CD4-positive, alpha-beta T cell (primary cell): ENCODE results near the gene SMYD3. TPM values are rescaled to one million over a fixed set of nuclear protein-coding genes. Genes with fewer than 3 reads are reported as not detected.

Experiments
- ATAC-seq: fragments of 200-7000 bp; cut with Tn5 transposase; one replicate; pipeline ENCODE4 v1.10.0; 2022; ENCODE audit warnings: mild to moderate bottlenecking; ENCODE audit not compliant: poor library complexity
- CTCF ChIA-PET: fragments of 350-600 bp; sonication (Branson Sonifier 250); formaldehyde crosslinking; loops from one replicate; lab custom pipeline; 2021; ENCODE audit warnings: antibody characterized with exemption, inconsistent platforms; lab: Charles Lee
- POLR2A ChIA-PET: fragments of 350-600 bp; sonication (Branson Sonifier 250); formaldehyde crosslinking; loops from one replicate; lab custom pipeline; 2021; ENCODE audit warnings: antibody characterized with exemption, inconsistent platforms; lab: Charles Lee
- DNase-seq, 14 experiments: peaks; one replicate each; pipeline ENCODE4 v3.0.0-alpha.2; 2013 to 2020; ENCODE audit warnings: mixed read lengths in 2 of 14
- H3K27ac ChIP-seq, 2 donors: one replicate each; pipeline versions ENCODE4 v1.5.1 to v1.7.0; 2013; ENCODE audit warnings: low read length in 2 of 2, low read depth in 1 of 2, mild to moderate bottlenecking in 1 of 2
- H3K27me3 ChIP-seq, 2 experiments: 1 replicate in 1 of 2; 2 replicates in 1 of 2; pipeline versions ENCODE4 v1.6.1 to v1.7.0; 2013; ENCODE audit warnings: low read length in 2 of 2, control low read depth in 1 of 2, mild to moderate bottlenecking in 1 of 2, moderate library complexity in 1 of 2; ENCODE audit not compliant: insufficient read depth in 2 of 2, control insufficient read depth in 1 of 2
- H3K36me3 ChIP-seq: one replicate; pipeline ENCODE4 v1.6.1; 2013; ENCODE audit warnings: low read length, control low read depth; ENCODE audit not compliant: insufficient read depth
- H3K4me1 ChIP-seq: one replicate; pipeline ENCODE4 v1.6.1; 2013; ENCODE audit warnings: low read length, control low read depth; ENCODE audit not compliant: insufficient read depth
- H3K4me3 ChIP-seq: one replicate; pipeline ENCODE4 v1.5.1; 2013; ENCODE audit warnings: mild to moderate bottlenecking, low read length, moderate library complexity
- H3K9me3 ChIP-seq, 2 experiments: 1 replicate in 1 of 2; 2 replicates in 1 of 2; pipeline versions ENCODE4 v1.6.1 to v1.7.0; 2013; ENCODE audit warnings: low read length in 2 of 2, mild to moderate bottlenecking in 2 of 2, control low read depth in 1 of 2, moderate library complexity in 1 of 2; ENCODE audit not compliant: control insufficient read depth in 1 of 2, insufficient read depth in 1 of 2
- H3K27ac Mint-ChIP-seq: one replicate; pipeline ENCODE4 v1.8.0; 2020; ENCODE audit warnings: mixed read lengths
- H3K27me3 Mint-ChIP-seq: one replicate; pipeline ENCODE4 v1.8.0; 2021; ENCODE audit warnings: mixed read lengths
- H3K36me3 Mint-ChIP-seq: one replicate; pipeline ENCODE4 v1.8.0; 2021; ENCODE audit warnings: low read depth, mixed read lengths
- H3K4me1 Mint-ChIP-seq: one replicate; pipeline ENCODE4 v1.8.0; 2021; ENCODE audit warnings: low read depth, mixed read lengths
- H3K4me3 Mint-ChIP-seq: one replicate; pipeline ENCODE4 v1.8.0; 2020; ENCODE audit warnings: mild to moderate bottlenecking, mixed read lengths
- H3K9me3 Mint-ChIP-seq: one replicate; pipeline ENCODE4 v1.8.0; 2020; ENCODE audit warnings: mixed read lengths
- intact Hi-C, 2 experiments: fragments of 100-400 bp; cut with DNase I in 1 of 2; cut with micrococcal nuclease in 1 of 2; formaldehyde crosslinking; loops; one replicate each; pipeline versions ENCODE4 v1.15.1 to v1.9.0; 2023 to 2025; cut with DNase I, micrococcal nuclease
- total RNA-seq, 174 experiments: library from RNA in 2 of 174; stranded (reverse) in 2 of 174; gene quantifications; one replicate each; pipeline ENCODE4 v1.2.3 and lab custom pipeline; 2021 to 2026
- TF ChIP-seq, protein P1 (sequence below): fragments of 200-600 bp; IDR thresholded peaks from one replicate; pipeline ENCODE4 v1.8.0; 2022; ENCODE audit warnings: antibody characterized with exemption, mild to moderate bottlenecking

SMYD3 gene
- total RNA-seq, 2 experiments from 2014 or later = 18.8 to 19.6 TPM

DNA sequence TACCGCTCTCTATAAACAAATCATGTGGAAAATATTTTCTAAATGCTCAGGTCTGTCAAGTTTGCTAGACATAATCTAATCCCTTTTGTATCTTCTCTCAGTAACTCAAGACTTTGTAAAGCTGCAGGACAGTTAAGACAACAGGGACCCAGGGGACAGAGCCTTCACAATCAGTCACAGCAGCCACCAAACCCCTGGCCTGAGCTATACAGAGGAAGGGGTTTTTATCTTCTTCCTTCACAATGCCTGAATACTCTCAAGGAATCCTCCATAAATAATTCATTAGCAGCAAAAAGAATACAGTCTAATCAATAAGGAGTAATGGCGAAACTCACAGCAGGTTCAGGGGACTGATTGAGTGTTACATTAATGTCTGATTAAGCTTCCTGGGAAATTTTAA is 368.3 kb downstream of the SMYD3 start:
- POLR2A ChIA-PET = no interaction called here
- CTCF ChIA-PET = interaction anchor here (1.3 kb wide), 1 partner anchor 12 kb away, joined by 3 read pairs; no protein-coding TSS in a partner anchor
- TF ChIP-seq, protein P1, sequence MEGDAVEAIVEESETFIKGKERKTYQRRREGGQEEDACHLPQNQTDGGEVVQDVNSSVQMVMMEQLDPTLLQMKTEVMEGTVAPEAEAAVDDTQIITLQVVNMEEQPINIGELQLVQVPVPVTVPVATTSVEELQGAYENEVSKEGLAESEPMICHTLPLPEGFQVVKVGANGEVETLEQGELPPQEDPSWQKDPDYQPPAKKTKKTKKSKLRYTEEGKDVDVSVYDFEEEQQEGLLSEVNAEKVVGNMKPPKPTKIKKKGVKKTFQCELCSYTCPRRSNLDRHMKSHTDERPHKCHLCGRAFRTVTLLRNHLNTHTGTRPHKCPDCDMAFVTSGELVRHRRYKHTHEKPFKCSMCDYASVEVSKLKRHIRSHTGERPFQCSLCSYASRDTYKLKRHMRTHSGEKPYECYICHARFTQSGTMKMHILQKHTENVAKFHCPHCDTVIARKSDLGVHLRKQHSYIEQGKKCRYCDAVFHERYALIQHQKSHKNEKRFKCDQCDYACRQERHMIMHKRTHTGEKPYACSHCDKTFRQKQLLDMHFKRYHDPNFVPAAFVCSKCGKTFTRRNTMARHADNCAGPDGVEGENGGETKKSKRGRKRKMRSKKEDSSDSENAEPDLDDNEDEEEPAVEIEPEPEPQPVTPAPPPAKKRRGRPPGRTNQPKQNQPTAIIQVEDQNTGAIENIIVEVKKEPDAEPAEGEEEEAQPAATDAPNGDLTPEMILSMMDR = no peak
- H3K27ac Mint-ChIP-seq = no peak overlapping the region
- H3K4me3 Mint-ChIP-seq = no peak overlapping the region
- Histone ChIP-seq H3K4me3 (no peak overlapping the region), H3K4me1 (no peaks in the 10 kb centered on the region), H3K27ac (no peak overlapping the region), H3K36me3 (no peaks in the 10 kb centered on the region), H3K27me3 (no peaks in the 10 kb centered on the region), H3K9me3 (no peaks in the 10 kb centered on the region)
- no peaks in the 10 kb centered on the region for H3K4me1 Mint-ChIP-seq
- no peak for DNase-seq
- no peaks in the 10 kb centered on the region for H3K9me3 Mint-ChIP-seq
- H3K27me3 Mint-ChIP-seq = no peaks in the 10 kb centered on the region
- intact Hi-C loops = no loop called here
- no peak for ATAC-seq
- H3K36me3 Mint-ChIP-seq = no peaks in the 10 kb centered on the region

DNA sequence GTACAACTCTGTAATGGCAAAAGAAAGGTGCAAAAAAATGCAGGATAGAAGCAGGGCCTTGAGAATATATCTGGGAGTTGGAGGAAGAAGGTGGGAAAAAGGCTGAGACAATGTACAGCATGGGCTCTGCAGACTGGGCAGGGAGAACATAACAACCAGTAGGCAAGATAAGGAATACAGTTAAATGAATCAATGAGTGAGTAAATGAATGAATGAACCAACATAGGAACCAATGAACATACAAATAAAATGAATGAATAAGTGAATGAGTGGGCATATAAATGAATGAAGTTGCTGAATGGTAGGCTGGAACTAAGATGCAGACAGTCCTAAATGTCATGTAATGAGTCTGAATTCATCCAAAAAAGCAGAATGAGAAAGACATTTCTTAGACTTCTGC is 370.6 kb downstream of the SMYD3 start:
- Mint-ChIP-seq H3K27me3 (no peaks in the 10 kb centered on the region), H3K27ac (no peak overlapping the region), H3K4me3 (no peak overlapping the region), H3K36me3 (no peaks in the 10 kb centered on the region), H3K4me1 (no peaks in the 10 kb centered on the region), H3K9me3 (no peaks in the 10 kb centered on the region)
- DNase-seq = no peak
- Histone ChIP-seq H3K27ac (no peak overlapping the region), H3K4me3 (no peak overlapping the region), H3K4me1 (no peaks in the 10 kb centered on the region), H3K9me3 (no peaks in the 10 kb centered on the region), H3K36me3 (no peaks in the 10 kb centered on the region), H3K27me3 (no peaks in the 10 kb centered on the region)
- ChIA-PET CTCF (no interaction called here), POLR2A (no interaction called here)
- no peak for ATAC-seq
- TF ChIP-seq, protein P1 = no peak
- intact Hi-C loops = no loop called here

DNA sequence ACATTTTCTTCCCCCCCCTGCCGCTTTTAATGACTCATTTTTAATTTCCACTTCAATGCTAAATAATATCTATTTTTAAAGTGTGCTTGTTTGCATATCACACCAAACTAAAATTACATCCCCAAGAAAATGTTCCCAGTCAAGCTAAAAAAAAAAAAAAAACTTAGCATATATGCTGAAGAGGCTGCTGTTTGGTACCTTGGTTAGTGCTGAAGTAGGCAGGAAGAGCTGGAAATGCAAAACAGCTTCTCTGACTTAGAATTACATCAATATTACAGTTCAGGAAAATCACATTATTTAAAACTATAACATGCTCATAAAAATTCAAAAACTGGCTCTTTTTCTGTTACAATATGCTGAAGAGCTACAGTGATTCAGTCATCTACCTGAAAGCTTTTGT is 372.3 kb downstream of the SMYD3 start:
- H3K4me1 ChIP-seq = no peaks in the 10 kb centered on the region
- no peaks in the 10 kb centered on the region for H3K27me3 ChIP-seq
- Mint-ChIP-seq H3K9me3 (no peaks in the 10 kb centered on the region), H3K4me1 (no peaks in the 10 kb centered on the region), H3K27ac (no peak overlapping the region), H3K27me3 (no peaks in the 10 kb centered on the region), H3K36me3 (peaks cover 6% of the 10 kb centered on the region), H3K4me3 (no peak overlapping the region)
- no peaks in the 10 kb centered on the region for H3K9me3 ChIP-seq
- intact Hi-C loops = no loop called here
- CTCF ChIA-PET = no interaction called here
- H3K36me3 ChIP-seq = no peaks in the 10 kb centered on the region
- TF ChIP-seq, protein P1 = no peak
- POLR2A ChIA-PET = no interaction called here
- no peak overlapping the region for H3K4me3 ChIP-seq
- DNase-seq = no peak
- ATAC-seq = no peak
- no peak overlapping the region for H3K27ac ChIP-seq
